Heart right ventricle (tissue), 16 donors: ENCODE data around the gene KIF11. TPM values are rescaled to one million over a fixed set of nuclear protein-coding genes. Genes with fewer than 3 reads are reported as not detected.

Experiments used
- ATAC-seq, 8 donors: fragments of 200-7000 bp; cut with Tn5 transposase; one replicate each; pipeline ENCODE4 v1.9.1; 2020; ENCODE audit warnings: mild to moderate bottlenecking in 8 of 8, moderate library complexity in 8 of 8, moderate number of reproducible peaks in 1 of 8
- DNase-seq, 2 donors: peaks; one replicate each; pipeline ENCODE4 v3.0.0-alpha.2; 2020
- H3K27ac ChIP-seq, 10 donors: fragments of 200-600 bp; sonication (generic) in 2 of 10; one replicate each; pipeline versions ENCODE4 v1.5.0 to v1.8.0; 2020 to 2022; ENCODE audit warnings: mild to moderate bottlenecking in 3 of 10
- H3K27me3 ChIP-seq, 7 donors: fragments of 200-600 bp; one replicate each; pipeline ENCODE4 v1.8.0; 2021 to 2022; ENCODE audit warnings: mild to moderate bottlenecking in 2 of 7
- H3K36me3 ChIP-seq, 9 donors: fragments of 200-600 bp; sonication (generic) in 1 of 9; one replicate each; pipeline versions ENCODE4 v1.5.0 to v1.8.0; 2020 to 2022; ENCODE audit warnings: mild to moderate bottlenecking in 2 of 9
- H3K4me1 ChIP-seq, 9 donors: fragments of 200-600 bp; sonication (generic) in 1 of 9; one replicate each; pipeline versions ENCODE4 v1.5.0 to v1.8.0; 2020 to 2022; ENCODE audit warnings: mild to moderate bottlenecking in 4 of 9
- H3K4me3 ChIP-seq, 10 donors: fragments of 200-600 bp; sonication (generic) in 2 of 10; one replicate each; pipeline versions ENCODE4 v1.5.0 to v1.8.0; 2020 to 2022; ENCODE audit warnings: mild to moderate bottlenecking in 7 of 10, moderate library complexity in 2 of 10
- H3K9me3 ChIP-seq, 11 donors: fragments of 200-600 bp in 10 of 11; sonication (generic) in 2 of 11; one replicate each; pipeline versions ENCODE4 v1.5.0 to v1.8.0; 2013 to 2022; ENCODE audit warnings: mild to moderate bottlenecking in 2 of 11, control low read depth in 1 of 11, moderate library complexity in 1 of 11
- CTCF ChIP-seq, 9 donors: fragments of 200-600 bp; sonication (generic) in 2 of 9; IDR thresholded peaks; one replicate each; pipeline versions ENCODE4 v1.5.0 to v1.8.0; 2021 to 2022; ENCODE audit warnings: antibody characterized with exemption in 9 of 9, mild to moderate bottlenecking in 5 of 9, moderate library complexity in 1 of 9
- WGBS, 2 donors: extraction: QIAGEN DNeasy Blood & Tissue Kit; methylation state at CpG; one replicate each; pipeline ENCODE4 v1.1.7; 2013; ENCODE audit warnings: inconsistent platforms in 1 of 2; 5-methylcytosine and 5-hydroxymethylcytosine counted together
- intact Hi-C, 10 donors: fragments of 100-400 bp; cut with DNase I; formaldehyde crosslinking; loops; one replicate each; pipeline versions ENCODE4 v1.11.1 to v1.14.2; 2022
- polyA plus RNA-seq, 2 donors: library from polyadenylated mRNA; stranded (reverse); fragments of 200-250 nt; gene quantifications; one replicate each; pipeline ENCODE4 v1.2.3, GENCODE V29; 2013
- total RNA-seq, 10 donors: library from RNA; stranded (reverse); fragmentation: NEBNext Ultra II Directional in 3 of 10; extraction: Animal tissue kit (Norgen Biotek cat#: 25700) in 3 of 10; gene quantifications; one replicate each; pipeline versions ENCODE4 v1.2.1 to v1.2.4, GENCODE V29; 2021 to 2023
- donor health status: Arrhythmogenic right ventricular cardiomyopathy.
- donor health status: ischemic (EF 13 %, LVEDD 7.1; RV severe dilation, severe dysfunction).
- donor health status: healthy with polysubstance abuse.
- donor health status: DM: no; HTN: yes; CAD: no.
- donor health status: DM: no; HTN: no; CAD: no.
- donor health status: ischemic (EF 25% LVEDD 6.9; RV normal size, moderate dysfunction).
- donor health status: ischemic (EF 25% LVEDD 5.7; RV mildly dilated, moderate dysfunction).
- donor health status: healthy.
- donor health status: DM: yes; HTN: yes; CAD: no.
- donor health status: Ischemic cardiomyopathy.
- donor health status: ischemic (EF 35%, LVEDD 5.7; RV mildly dilated, moderate dysfunction).
- donor health status: nonischemic (EF 11% LVEDD 7.7; RV severe dilation, severe dysfunction).
- donor health status: DM: yes; HTN: yes; CAD: no.
- donor health status: PGD.
- donor health status: ischemic (EF 29% LVEDD 5.4; RV normal size, mild dysfunction).
- donor health status: nonischemic (EF 23%, LVEDD 6.1; RV moderate dilation, normal function).

KIF11 gene
- total and polyA plus RNA-seq, 12 donors: 0.20 to 4.4 (median 0.74) TPM

DNA sequence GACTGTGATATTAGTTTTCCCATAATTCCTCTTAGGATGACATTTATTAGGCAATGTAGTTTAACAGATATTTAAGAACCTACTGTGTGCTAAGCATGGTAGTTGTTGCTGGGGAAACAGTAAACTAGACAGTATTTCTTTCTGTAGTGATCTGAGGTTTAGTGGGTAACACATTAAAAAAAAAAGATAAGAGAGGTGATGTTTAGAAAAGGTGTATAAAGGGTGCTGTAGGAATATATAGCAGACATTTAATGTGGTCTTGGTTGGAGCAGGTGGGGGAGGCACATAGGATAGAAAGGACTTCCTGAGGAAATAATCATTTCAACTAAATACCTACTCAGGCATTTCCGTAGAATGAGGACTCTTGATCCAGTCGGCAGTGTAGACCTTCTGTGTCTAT, 11.9 kb downstream of the KIF11 start:
- H3K27me3 ChIP-seq: no peaks in the 10 kb centered on the region
- intact Hi-C loops: no loop called here
- no peak overlapping the region for H3K27ac ChIP-seq
- H3K4me1 ChIP-seq: peaks cover 0 to 9% (median 0%) of the 10 kb centered on the region in 9 donors
- TF ChIP-seq CTCF (IDR thresholded peaks at IDR 0.05): no peak
- DNase-seq (no peak), ATAC-seq (no peak)
- no peak overlapping the region for H3K4me3 ChIP-seq
- H3K9me3 ChIP-seq: no peaks in the 10 kb centered on the region
- WGBS, 2 donors: 84 to 87% methylated on average over 2 of the region's 2 CpGs
- peaks cover 0 to 26% (median 0%) of the 10 kb centered on the region in 9 donors for H3K36me3 ChIP-seq

- H3K36me3 ChIP-seq: peaks cover 0 to 59% (median 0%) of the 10 kb centered on the region in 9 donors
- ATAC-seq: no peak
- intact Hi-C loops: no loop called here
- no peak overlapping the region for H3K27ac ChIP-seq
- no peaks in the 10 kb centered on the region for H3K4me1 ChIP-seq
- no peaks in the 10 kb centered on the region for H3K27me3 ChIP-seq
- no peaks in the 10 kb centered on the region for H3K9me3 ChIP-seq
- DNase-seq: no peak
- no peak overlapping the region for H3K4me3 ChIP-seq
- no peak for TF ChIP-seq CTCF (IDR thresholded peaks at IDR 0.05)
- WGBS, 2 donors: 97 to 99% methylated on average over 3 of the region's 3 CpGs
These were observed 22.6 kb downstream of the KIF11 start for GRCh38 chr10:92615515-92615914.

GRCh38 chr10:92619368-92619767, 26.4 kb downstream of the KIF11 start:
- Histone ChIP-seq H3K27ac (no peak overlapping the region), H3K27me3 (no peaks in the 10 kb centered on the region), H3K9me3 (no peaks in the 10 kb centered on the region), H3K4me1 (no peaks in the 10 kb centered on the region), H3K4me3 (no peak overlapping the region), H3K36me3 (peaks cover 0 to 59% (median 0%) of the 10 kb centered on the region in 9 donors)
- intact Hi-C loops: no loop called here
- no peak for TF ChIP-seq CTCF (IDR thresholded peaks at IDR 0.05)
- no peak for DNase-seq
- ATAC-seq: no peak

- no peaks in the 10 kb centered on the region for H3K27me3 ChIP-seq
- H3K4me1 ChIP-seq: no peaks in the 10 kb centered on the region
- intact Hi-C loops: no loop called here
- no peak overlapping the region for H3K27ac ChIP-seq
- no peak for TF ChIP-seq CTCF (IDR thresholded peaks at IDR 0.05)
- ATAC-seq (no peak), DNase-seq (no peak)
- peaks cover 0 to 12% (median 0%) of the 10 kb centered on the region in 11 donors for H3K9me3 ChIP-seq
- WGBS, 2 donors: 90% methylated on average over 2 of the region's 2 CpGs
- H3K36me3 ChIP-seq: peaks cover 0 to 58% (median 0%) of the 10 kb centered on the region in 9 donors
- H3K4me3 ChIP-seq: no peak overlapping the region
These were observed 35.0 kb downstream of the KIF11 start for GRCh38 chr10:92627845-92628480.
